ENCODE measurements around the gene CDH13.

- TF ChIP-seq CTCF (IDR thresholded peaks at IDR 0.05; ENCODE audit: borderline replicate concordance, extremely low read depth, low read length, poor library complexity, severe bottlenecking) (no peak), EZH2 (IDR thresholded peaks at IDR 0.05; ENCODE audit: borderline replicate concordance, low read depth, low read length, severe bottlenecking) (no peak)
Observed at GRCh38 chr16:83627996-83628395, 1001.2 kb downstream of the CDH13 start.
